Activated naive CD4-positive, alpha-beta T cell treated with anti-CD3 and anti-CD28 coated beads, Interleukin-2, amount 50 U/mL, for 24 hours (primary cell): Measurements from ENCODE around the gene SHMT1.
"Not testable (repeated sequence)": the region's sequence is repeated elsewhere in the genome, so short reads cannot be mapped to it uniquely, and the experiment has no call there.

Experiments
- H3K27ac Mint-ChIP-seq: one replicate; pipeline ENCODE4 v1.8.0; 2021; ENCODE audit warnings: mild to moderate bottlenecking, mixed read lengths
- H3K27me3 Mint-ChIP-seq: one replicate; pipeline ENCODE4 v1.8.0; 2021; ENCODE audit warnings: mixed read lengths
- H3K36me3 Mint-ChIP-seq: one replicate; pipeline ENCODE4 v1.8.0; 2021; ENCODE audit warnings: mixed read lengths
- H3K4me1 Mint-ChIP-seq: one replicate; pipeline ENCODE4 v1.8.0; 2021; ENCODE audit warnings: mixed read lengths
- H3K4me3 Mint-ChIP-seq: one replicate; pipeline ENCODE4 v1.8.0; 2021; ENCODE audit warnings: mild to moderate bottlenecking, mixed read lengths
- H3K9me3 Mint-ChIP-seq: one replicate; pipeline ENCODE4 v1.8.0; 2021; ENCODE audit warnings: mixed read lengths

SHMT1 gene

DNA sequence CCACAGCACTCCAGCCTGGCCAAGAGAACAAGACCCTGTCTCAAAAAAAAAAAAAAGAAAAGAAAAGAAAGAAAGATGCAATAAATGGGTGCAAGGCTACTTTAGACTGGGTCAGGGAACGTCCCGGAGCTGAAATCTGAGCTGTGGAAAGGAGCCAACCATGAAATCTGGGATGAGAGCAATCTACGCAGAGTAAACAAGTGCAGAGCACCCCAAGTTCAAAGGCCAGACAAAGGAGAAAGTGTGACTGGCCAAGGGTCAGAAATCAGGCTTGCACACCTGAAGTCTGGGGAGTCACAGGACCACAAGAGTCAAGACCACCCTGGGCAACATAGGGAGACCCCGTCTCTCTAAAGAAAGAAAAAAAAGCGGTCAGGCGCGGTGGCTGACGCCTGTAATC is 2.8 kb downstream of the SHMT1 start:
- Mint-ChIP-seq H3K36me3 (no peaks in the 10 kb centered on the region), H3K9me3 (no peaks in the 10 kb centered on the region), H3K4me3 (no peak overlapping the region), H3K4me1 (peaks cover 13% of the 10 kb centered on the region), H3K27me3 (no peaks in the 10 kb centered on the region), H3K27ac (no peak overlapping the region)

DNA sequence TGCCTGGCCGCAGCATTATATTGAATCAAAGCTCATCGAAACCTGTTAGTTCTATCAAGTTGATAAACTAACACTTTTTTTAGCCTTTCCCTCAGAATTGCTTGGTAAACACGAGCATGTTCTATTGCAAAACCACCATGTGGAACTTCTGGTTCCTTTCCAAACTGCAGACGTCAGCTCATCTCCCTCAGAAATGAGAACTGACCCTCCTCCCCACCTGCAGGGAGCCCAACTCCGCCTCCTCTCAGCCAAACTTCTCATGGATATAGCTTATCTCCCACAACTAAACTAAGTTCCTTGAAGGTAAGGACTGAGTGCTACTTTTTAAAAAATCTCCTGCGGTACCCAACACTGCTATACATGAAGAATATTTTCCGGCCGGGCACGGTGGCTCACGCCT is 6.7 kb downstream of the SHMT1 start:
- no peaks in the 10 kb centered on the region for H3K9me3 Mint-ChIP-seq
- H3K36me3 Mint-ChIP-seq = peaks cover 3% of the 10 kb centered on the region
- no peak overlapping the region for H3K4me3 Mint-ChIP-seq
- no peaks in the 10 kb centered on the region for H3K27me3 Mint-ChIP-seq
- H3K27ac Mint-ChIP-seq = no peak overlapping the region
- no peaks in the 10 kb centered on the region for H3K4me1 Mint-ChIP-seq

- no peak overlapping the region for H3K27ac Mint-ChIP-seq
- H3K27me3 Mint-ChIP-seq = no peaks in the 10 kb centered on the region
- no peak overlapping the region for H3K4me3 Mint-ChIP-seq
- no peaks in the 10 kb centered on the region for H3K4me1 Mint-ChIP-seq
- no peaks in the 10 kb centered on the region for H3K9me3 Mint-ChIP-seq
- H3K36me3 Mint-ChIP-seq = peaks cover 3% of the 10 kb centered on the region
Measured at GRCh38 chr17:18353541-18353940, 9.8 kb downstream of the SHMT1 start.

GRCh38 chr17:18344021-18344420 is 19.3 kb downstream of the SHMT1 start:
- no peaks in the 10 kb centered on the region for H3K4me1 Mint-ChIP-seq
- no peak overlapping the region for H3K27ac Mint-ChIP-seq
- H3K27me3 Mint-ChIP-seq = no peaks in the 10 kb centered on the region

GRCh38 chr17:18339933-18340332 is 23.4 kb downstream of the SHMT1 start:
- no peaks in the 10 kb centered on the region for H3K9me3 Mint-ChIP-seq
- peaks cover 7% of the 10 kb centered on the region for H3K36me3 Mint-ChIP-seq
- H3K27me3 Mint-ChIP-seq = no peaks in the 10 kb centered on the region
- H3K4me1 Mint-ChIP-seq = no peaks in the 10 kb centered on the region
- no peak overlapping the region for H3K27ac Mint-ChIP-seq
- H3K4me3 Mint-ChIP-seq = no peak overlapping the region

More at GRCh38 chr17:18344021-18344420, 19.3 kb downstream of the SHMT1 start:
- H3K36me3 Mint-ChIP-seq = peaks cover 4% of the 10 kb centered on the region
- H3K9me3 Mint-ChIP-seq = no peaks in the 10 kb centered on the region
- H3K4me3 Mint-ChIP-seq = no peak overlapping the region

DNA sequence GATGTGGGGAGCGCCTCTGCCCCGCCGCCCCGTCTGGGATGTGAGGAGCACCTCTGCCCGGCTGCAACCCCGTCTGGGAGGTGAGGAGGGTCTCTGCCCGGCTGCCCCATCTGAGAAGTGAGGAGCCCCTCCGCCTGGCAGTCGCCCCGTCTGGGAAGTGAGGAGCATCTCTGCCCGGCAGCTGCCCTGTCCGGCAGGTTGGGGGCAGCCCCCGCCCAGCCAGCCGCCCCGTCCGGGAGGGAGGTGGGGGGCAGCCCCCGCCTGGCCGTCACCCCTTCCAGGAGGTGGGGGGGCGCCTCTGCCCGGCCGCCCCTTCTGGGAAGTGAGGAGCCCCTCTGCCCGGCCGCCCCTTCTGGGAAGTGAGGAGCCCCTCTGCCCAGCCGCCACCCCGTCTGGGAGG is 25.2 kb downstream of the SHMT1 start:
- not testable (repeated sequence) for H3K4me3 Mint-ChIP-seq, H3K36me3 Mint-ChIP-seq

DNA sequence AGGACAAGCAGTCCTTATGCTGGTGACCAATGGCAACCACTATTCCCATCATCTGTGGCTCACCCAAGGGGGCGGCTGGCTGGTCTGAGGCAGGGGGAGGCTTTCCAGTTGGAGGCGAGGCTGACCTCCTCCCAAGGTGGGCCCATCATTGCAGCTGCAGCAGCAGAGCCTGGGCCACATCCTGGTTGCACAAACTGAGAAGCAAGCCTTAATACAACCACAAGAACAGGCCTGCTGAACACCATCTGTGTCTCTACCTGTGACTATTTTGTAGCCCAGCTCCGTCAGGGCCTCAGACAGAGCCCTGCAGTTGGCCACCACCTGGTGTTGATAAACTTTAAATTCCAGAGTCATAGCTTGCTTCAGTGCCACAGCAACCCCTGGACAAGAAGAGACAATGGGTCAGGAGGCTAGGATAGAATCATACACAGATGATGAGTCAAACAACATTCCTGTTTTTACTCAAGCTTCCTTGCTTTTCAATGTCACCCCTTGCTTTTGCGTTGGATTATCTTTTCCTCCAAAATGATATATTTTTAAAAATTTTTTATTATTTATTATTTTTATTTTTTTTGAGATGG is 30.4 kb downstream of the SHMT1 start:
- Mint-ChIP-seq H3K27ac (no peak overlapping the region), H3K4me3 (no peak overlapping the region), H3K27me3 (no peaks in the 10 kb centered on the region), H3K36me3 (peaks cover 6% of the 10 kb centered on the region), H3K4me1 (peaks cover 8% of the 10 kb centered on the region), H3K9me3 (no peaks in the 10 kb centered on the region)

More for the DNA sequence above, 25.2 kb downstream of the SHMT1 start:
- not testable (repeated sequence) for H3K4me1 Mint-ChIP-seq, H3K27ac Mint-ChIP-seq, H3K27me3 Mint-ChIP-seq, H3K9me3 Mint-ChIP-seq

DNA sequence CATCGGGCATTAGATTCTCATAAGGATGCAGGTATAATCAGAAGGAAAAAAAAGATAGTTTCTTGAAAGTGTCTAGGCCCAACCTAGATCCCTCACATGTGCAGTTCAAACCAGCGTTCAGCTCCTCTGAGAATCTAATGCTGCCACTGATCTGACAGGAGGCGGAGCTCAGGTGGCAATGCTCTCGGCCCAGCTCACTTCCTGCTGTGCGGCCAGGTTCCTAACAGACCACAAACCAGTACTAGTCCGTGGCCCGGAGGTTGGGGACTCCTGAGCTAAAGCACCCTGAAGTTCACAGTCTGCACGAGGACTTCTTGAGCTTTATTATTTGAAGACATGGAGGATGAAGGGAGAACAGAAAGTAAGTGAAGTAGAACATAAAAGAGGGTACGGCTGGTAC is 31.5 kb downstream of the SHMT1 start:
- peaks cover 8% of the 10 kb centered on the region for H3K4me1 Mint-ChIP-seq
- H3K36me3 Mint-ChIP-seq = peaks cover 3% of the 10 kb centered on the region
- H3K9me3 Mint-ChIP-seq = no peaks in the 10 kb centered on the region
- peak overlapping the region; percentile 68 for H3K27ac Mint-ChIP-seq
- no peak overlapping the region for H3K4me3 Mint-ChIP-seq
- no peaks in the 10 kb centered on the region for H3K27me3 Mint-ChIP-seq

DNA sequence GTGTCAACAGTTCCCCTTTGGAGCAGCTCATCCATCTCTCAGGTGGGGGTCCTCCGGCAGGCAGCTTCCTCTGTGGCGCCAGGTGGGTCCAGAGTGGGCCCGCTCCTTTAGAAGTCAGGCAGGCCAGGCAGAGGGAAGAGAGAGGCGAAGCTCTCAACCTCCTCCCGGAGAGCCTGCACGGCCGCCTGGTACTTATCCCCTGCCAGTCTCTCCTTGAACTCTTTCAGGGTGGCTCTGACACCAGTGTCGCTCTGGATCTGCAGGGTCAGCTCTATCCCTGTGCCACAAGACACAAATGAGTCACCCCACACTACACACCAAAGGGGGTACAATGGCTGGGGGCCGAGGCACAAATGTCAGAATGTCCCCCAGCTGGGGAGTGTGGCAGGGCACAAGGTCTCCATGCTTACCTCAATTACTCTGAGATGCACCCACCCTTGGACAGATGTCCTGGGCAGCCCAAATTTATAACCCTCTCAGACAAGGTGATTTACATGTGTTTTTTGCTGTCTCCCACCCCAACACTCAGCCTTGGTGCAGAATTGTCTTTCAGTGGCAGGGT is 34.6 kb downstream of the SHMT1 start:
- Mint-ChIP-seq H3K27me3 (no peaks in the 10 kb centered on the region), H3K27ac (no peak overlapping the region), H3K4me3 (no peak overlapping the region), H3K4me1 (peaks cover 18% of the 10 kb centered on the region), H3K9me3 (no peaks in the 10 kb centered on the region), H3K36me3 (peaks cover 2% of the 10 kb centered on the region)

- Mint-ChIP-seq H3K36me3 (peaks cover 2% of the 10 kb centered on the region), H3K4me3 (no peak overlapping the region)
Measured at GRCh38 chr17:18327556-18327955, 35.8 kb downstream of the SHMT1 start.

DNA sequence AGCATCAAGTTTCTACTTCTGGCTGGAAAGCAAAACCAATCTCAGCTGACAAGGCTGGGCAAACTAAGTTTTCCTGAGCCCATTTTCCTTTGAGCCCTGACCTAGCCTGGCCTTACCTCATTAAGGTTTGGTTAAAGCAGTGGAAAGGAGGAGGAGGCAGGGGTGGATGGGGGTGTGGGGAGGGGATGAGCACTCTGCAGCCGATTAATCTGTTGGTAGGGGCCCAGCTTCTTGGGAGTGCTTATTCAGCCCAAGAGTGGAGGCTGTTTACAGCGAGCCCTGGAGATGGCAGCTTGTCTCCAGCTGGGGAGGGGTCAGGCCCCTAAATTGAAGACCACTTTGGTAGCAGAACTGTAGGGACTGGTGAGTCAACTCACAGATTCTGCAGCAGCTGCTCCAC is 36.3 kb downstream of the SHMT1 start:
- Mint-ChIP-seq H3K4me1 (peaks cover 22% of the 10 kb centered on the region), H3K27ac (no peak overlapping the region), H3K9me3 (no peaks in the 10 kb centered on the region), H3K27me3 (no peaks in the 10 kb centered on the region), H3K4me3 (no peak overlapping the region), H3K36me3 (no peaks in the 10 kb centered on the region)

More at GRCh38 chr17:18327556-18327955, 35.8 kb downstream of the SHMT1 start:
- Mint-ChIP-seq H3K27ac (no peak overlapping the region), H3K27me3 (no peaks in the 10 kb centered on the region), H3K9me3 (no peaks in the 10 kb centered on the region), H3K4me1 (peaks cover 20% of the 10 kb centered on the region)

GRCh38 chr17:18326572-18326971 is 36.8 kb downstream of the SHMT1 start:
- H3K27me3 Mint-ChIP-seq = no peaks in the 10 kb centered on the region
- no peaks in the 10 kb centered on the region for H3K36me3 Mint-ChIP-seq
- peak overlapping the region; percentile 12 for H3K27ac Mint-ChIP-seq
- H3K4me1 Mint-ChIP-seq = peaks cover 21% of the 10 kb centered on the region
- no peaks in the 10 kb centered on the region for H3K9me3 Mint-ChIP-seq
- H3K4me3 Mint-ChIP-seq = no peak overlapping the region

- Mint-ChIP-seq H3K27me3 (no peaks in the 10 kb centered on the region), H3K36me3 (no peaks in the 10 kb centered on the region), H3K4me1 (peaks cover 21% of the 10 kb centered on the region), H3K27ac (no peak overlapping the region), H3K4me3 (no peak overlapping the region), H3K9me3 (no peaks in the 10 kb centered on the region)
Measured at GRCh38 chr17:18326039-18326438, 37.3 kb downstream of the SHMT1 start.

GRCh38 chr17:18324140-18325050 is 39.0 kb downstream of the SHMT1 start:
- H3K27me3 Mint-ChIP-seq = no peaks in the 10 kb centered on the region
- H3K36me3 Mint-ChIP-seq = no peaks in the 10 kb centered on the region
- peaks cover 37% of the 10 kb centered on the region for H3K4me1 Mint-ChIP-seq
- H3K27ac Mint-ChIP-seq = no peak overlapping the region
- no peak overlapping the region for H3K4me3 Mint-ChIP-seq
- H3K9me3 Mint-ChIP-seq = no peaks in the 10 kb centered on the region

- no peaks in the 10 kb centered on the region for H3K27me3 Mint-ChIP-seq
- no peak overlapping the region for H3K4me3 Mint-ChIP-seq
- no peaks in the 10 kb centered on the region for H3K36me3 Mint-ChIP-seq
- peaks cover 44% of the 10 kb centered on the region for H3K4me1 Mint-ChIP-seq
- H3K9me3 Mint-ChIP-seq = no peaks in the 10 kb centered on the region
- H3K27ac Mint-ChIP-seq = no peak overlapping the region
Measured at GRCh38 chr17:18323507-18324139, 39.7 kb downstream of the SHMT1 start.

- H3K9me3 Mint-ChIP-seq = no peaks in the 10 kb centered on the region
- H3K36me3 Mint-ChIP-seq = no peaks in the 10 kb centered on the region
- H3K4me1 Mint-ChIP-seq = peaks cover 49% of the 10 kb centered on the region
- no peak overlapping the region for H3K4me3 Mint-ChIP-seq
- no peaks in the 10 kb centered on the region for H3K27me3 Mint-ChIP-seq
- no peak overlapping the region for H3K27ac Mint-ChIP-seq
Measured at GRCh38 chr17:18323007-18323406, 40.3 kb downstream of the SHMT1 start.
